Activated T-helper 1 cell treated with anti-CD3 and anti-CD28 coated beads, Interleukin-12 subunit alpha, Interleukin-12 subunit beta, Interleukin-2, Interleukin-4 antibody, amounts not matched to agents 30 ng/mL and 10 ng/mL and 1 ng/mL, durations not matched to agents 14 hours and 24 hours and 36 hours (primary cell): ENCODE data around the gene PITPNM1. TPM values are rescaled to one million over a fixed set of nuclear protein-coding genes. Genes with fewer than 3 reads are reported as not detected.

Experiments used
- DNase-seq: peaks from one replicate; pipeline ENCODE4 v3.0.0; 2021; ENCODE audit warnings: low spot score
- H3K27ac Mint-ChIP-seq: one replicate; pipeline ENCODE4 v1.8.0; 2021; ENCODE audit warnings: mild to moderate bottlenecking, mixed read lengths
- H3K27me3 Mint-ChIP-seq: one replicate; pipeline ENCODE4 v1.8.0; 2022; ENCODE audit warnings: mild to moderate bottlenecking, moderate library complexity, mixed read lengths; ENCODE audit not compliant: insufficient read depth
- H3K36me3 Mint-ChIP-seq: one replicate; pipeline ENCODE4 v1.8.0; 2021; ENCODE audit warnings: low read depth, mixed read lengths
- H3K4me1 Mint-ChIP-seq: one replicate; pipeline ENCODE4 v1.8.0; 2021; ENCODE audit warnings: low read depth, mixed read lengths
- H3K4me3 Mint-ChIP-seq: one replicate; pipeline ENCODE4 v1.8.0; 2021; ENCODE audit warnings: mild to moderate bottlenecking, moderate library complexity, mixed read lengths
- H3K9me3 Mint-ChIP-seq: one replicate; pipeline ENCODE4 v1.8.0; 2021; ENCODE audit warnings: mixed read lengths
- intact Hi-C: fragments of 100-400 bp; cut with micrococcal nuclease; formaldehyde crosslinking; loops from one replicate; pipeline ENCODE4 v1.15.1; 2024
- total RNA-seq: library from RNA; stranded (reverse); gene quantifications from 2 replicates; pipeline ENCODE4 v1.2.3, GENCODE V29; 2022

PITPNM1 gene
- total RNA-seq, 1 donor from 2014 or later: 138 TPM

DNA sequence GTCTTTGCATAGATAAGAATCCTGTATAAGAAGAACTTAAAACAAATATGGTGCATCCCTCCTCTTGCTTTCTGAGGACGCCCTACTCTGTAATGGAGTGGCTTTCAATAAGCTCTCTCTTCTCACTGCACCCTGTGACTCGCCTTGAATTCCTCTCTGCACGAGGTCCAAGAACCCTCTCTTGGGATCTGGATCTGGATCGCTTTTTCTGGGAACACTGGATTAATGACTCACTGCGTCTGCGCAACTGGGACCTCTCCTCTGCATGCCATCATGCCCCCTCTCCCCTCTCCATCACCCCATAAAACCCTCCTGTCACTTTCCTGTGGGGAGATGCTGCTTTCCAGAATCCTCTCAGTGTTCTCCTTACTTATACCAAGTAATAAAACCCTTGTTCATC, 33.1 kb upstream of the PITPNM1 start:
- Mint-ChIP-seq H3K27ac (no peak overlapping the region), H3K27me3 (peaks cover 2% of the 10 kb centered on the region), H3K9me3 (peaks cover 12% of the 10 kb centered on the region), H3K36me3 (no peaks in the 10 kb centered on the region), H3K4me1 (no peaks in the 10 kb centered on the region), H3K4me3 (no peak overlapping the region)
- no peak for DNase-seq
- intact Hi-C loops: no loop called here

DNA sequence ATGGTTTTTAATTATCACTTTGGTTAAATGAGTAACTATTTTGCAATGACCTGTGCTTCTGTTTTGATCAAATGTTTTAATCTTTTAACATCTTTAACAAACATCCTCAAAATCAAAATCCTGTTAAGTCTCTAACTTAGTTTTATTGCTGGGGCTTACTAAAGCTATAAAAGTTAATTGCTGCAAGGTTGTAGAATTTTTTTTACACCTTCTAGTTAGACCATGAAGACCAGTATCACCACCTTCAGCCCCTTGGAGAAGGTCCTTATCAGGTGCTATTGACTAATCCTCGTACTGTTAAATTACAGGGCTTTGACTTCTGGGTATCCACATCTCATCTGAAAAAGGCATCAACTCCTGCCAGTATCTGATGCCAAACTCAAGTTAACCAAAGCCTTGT, 30.4 kb upstream of the PITPNM1 start:
- Mint-ChIP-seq H3K9me3 (peaks cover 23% of the 10 kb centered on the region), H3K36me3 (no peaks in the 10 kb centered on the region), H3K27me3 (peaks cover 3% of the 10 kb centered on the region), H3K4me3 (no peak overlapping the region), H3K4me1 (no peaks in the 10 kb centered on the region), H3K27ac (no peak overlapping the region)
- no peak for DNase-seq
- intact Hi-C loops: no loop called here

DNA sequence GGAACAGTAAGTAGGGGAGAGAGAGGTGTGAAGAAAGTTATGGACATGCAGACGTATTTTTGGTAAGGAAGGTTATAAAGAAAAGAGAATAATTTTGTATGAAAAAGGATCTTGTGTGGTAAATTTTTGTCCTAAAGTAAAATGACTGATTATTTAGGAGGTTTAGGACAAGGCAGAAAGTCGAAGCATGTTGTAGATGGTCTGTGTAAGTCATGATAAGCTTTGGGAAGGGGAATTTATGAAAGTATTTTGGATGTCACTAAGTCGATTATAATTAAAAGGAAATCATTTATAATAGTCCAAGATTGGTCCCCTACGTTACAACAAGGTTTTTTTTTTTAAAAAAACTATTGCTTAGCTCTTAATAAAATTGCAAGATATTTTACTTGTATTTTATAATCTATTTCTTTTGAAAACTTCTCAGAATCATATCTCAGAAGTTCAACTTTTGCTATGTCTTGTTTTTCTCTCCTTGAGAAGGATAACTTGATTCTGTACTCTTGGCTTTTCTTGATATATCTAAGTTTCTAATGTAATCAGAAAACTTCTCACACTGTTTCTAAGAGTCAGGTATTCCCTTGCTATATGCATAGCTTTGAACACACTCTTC, 29.0 kb upstream of the PITPNM1 start:
- peaks cover 6% of the 10 kb centered on the region for H3K27me3 Mint-ChIP-seq
- intact Hi-C loops: no loop called here
- H3K4me3 Mint-ChIP-seq: no peak overlapping the region
- H3K9me3 Mint-ChIP-seq: peaks cover 23% of the 10 kb centered on the region
- no peaks in the 10 kb centered on the region for H3K4me1 Mint-ChIP-seq
- H3K36me3 Mint-ChIP-seq: no peaks in the 10 kb centered on the region
- no peak overlapping the region for H3K27ac Mint-ChIP-seq
- DNase-seq: no peak

DNA sequence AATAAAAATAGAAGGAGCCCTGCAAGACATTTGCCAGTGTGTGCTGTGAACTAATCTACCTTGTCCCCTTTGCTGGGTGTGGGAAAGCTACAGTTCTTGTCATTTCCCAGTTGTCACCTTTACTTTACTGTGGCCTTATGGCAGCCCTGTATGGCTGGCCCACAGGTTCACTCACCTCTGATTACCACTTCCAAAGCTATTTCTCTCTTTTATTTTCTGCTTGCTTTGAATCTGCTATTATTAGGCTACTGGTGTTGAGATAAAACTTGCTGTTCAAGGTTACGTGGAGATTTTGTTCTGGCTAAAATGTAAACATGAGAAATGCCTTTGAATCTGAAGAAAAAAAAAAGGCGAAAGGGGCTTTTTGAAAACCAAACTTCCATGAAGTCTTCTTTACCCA, 27.7 kb upstream of the PITPNM1 start:
- Mint-ChIP-seq H3K9me3 (peaks cover 23% of the 10 kb centered on the region), H3K27ac (no peak overlapping the region), H3K4me3 (no peak overlapping the region), H3K27me3 (peaks cover 6% of the 10 kb centered on the region), H3K36me3 (no peaks in the 10 kb centered on the region), H3K4me1 (no peaks in the 10 kb centered on the region)
- intact Hi-C loops: no loop called here
- DNase-seq: no peak

DNA sequence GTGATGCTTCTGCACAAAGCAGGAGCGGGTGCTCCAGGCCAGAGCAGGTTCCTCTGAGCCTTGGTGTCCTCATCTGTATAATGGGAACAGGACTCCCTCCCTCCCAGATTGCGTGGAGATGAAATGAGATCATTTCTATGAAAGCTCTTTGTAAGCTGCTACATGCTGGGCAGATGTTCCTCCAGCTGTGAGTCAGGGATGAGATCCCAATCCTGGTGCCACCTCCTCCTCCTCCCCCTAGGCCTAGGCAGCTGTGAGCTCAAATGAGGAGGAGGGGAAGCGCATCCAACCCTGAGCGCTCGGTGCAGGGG, 25.1 kb upstream of the PITPNM1 start:
- no peak overlapping the region for H3K4me3 Mint-ChIP-seq
- intact Hi-C loops: no loop called here
- DNase-seq: no peak

DNA sequence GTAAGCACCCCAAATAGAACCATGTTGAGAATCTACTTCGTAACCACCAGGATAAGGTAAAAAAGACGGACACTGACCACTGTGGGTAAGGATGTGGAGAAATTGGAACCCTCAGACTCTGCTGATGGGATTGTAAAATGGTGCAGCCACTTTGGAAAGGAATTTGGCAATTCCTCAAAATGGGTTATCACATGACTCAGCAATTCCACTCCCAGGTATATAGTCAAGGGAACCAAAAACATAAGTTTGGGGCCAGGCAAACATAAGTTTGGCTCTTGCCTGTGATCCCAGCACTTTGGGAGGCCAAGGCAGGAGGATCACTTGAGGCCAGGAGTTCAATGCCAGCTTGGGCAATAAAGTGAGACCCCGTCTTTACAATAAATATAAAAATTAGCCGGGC, 23.2 kb upstream of the PITPNM1 start:
- no peak for DNase-seq
- H3K36me3 Mint-ChIP-seq: no peaks in the 10 kb centered on the region
- peaks cover 11% of the 10 kb centered on the region for H3K9me3 Mint-ChIP-seq
- peaks cover 4% of the 10 kb centered on the region for H3K27me3 Mint-ChIP-seq
- no peak overlapping the region for H3K4me3 Mint-ChIP-seq
- H3K4me1 Mint-ChIP-seq: no peaks in the 10 kb centered on the region
- intact Hi-C loops: no loop called here
- H3K27ac Mint-ChIP-seq: no peak overlapping the region

More for the DNA sequence above, 25.1 kb upstream of the PITPNM1 start:
- Mint-ChIP-seq H3K27me3 (peaks cover 6% of the 10 kb centered on the region), H3K4me1 (no peaks in the 10 kb centered on the region), H3K9me3 (peaks cover 23% of the 10 kb centered on the region), H3K36me3 (no peaks in the 10 kb centered on the region), H3K27ac (no peak overlapping the region)

DNA sequence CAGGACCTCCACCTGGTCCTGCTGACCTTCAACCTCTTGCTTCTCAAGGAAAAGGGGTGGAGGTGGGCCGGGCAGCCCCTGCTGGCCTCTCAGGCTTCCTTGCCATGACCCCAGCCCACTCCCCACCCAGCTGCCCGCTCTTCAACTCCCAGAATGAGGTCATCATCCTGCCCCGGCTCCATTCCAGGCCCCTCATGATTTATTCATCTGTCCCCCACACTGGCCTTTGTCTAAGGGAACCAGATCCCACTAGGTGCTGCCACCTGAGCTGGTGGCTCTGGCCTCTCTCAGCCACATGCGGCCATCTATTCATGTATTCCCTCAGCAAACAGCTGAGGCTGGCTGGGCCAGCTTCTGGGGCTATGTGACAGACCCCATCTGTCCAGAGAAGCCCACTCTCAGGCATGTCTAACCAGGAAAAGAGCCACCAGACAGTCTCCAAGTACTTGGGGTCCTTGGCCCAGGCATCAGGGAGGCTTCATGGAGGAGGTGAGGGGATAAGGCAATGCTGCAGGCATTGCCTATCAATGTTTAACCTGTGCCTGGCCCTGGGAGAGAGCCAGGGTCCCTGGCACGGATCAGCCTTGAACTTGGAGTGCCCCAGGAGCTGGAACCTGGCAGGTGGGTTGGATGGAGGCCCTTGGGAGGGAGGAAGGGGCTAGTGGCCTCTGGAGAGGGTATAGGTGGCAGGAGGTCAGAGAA, 20.3 kb upstream of the PITPNM1 start:
- no peaks in the 10 kb centered on the region for H3K4me1 Mint-ChIP-seq
- H3K9me3 Mint-ChIP-seq: no peaks in the 10 kb centered on the region
- no peak for DNase-seq
- no peak overlapping the region for H3K27ac Mint-ChIP-seq
- no peak overlapping the region for H3K4me3 Mint-ChIP-seq
- H3K27me3 Mint-ChIP-seq: peaks cover 3% of the 10 kb centered on the region
- intact Hi-C loops: no loop called here
- H3K36me3 Mint-ChIP-seq: no peaks in the 10 kb centered on the region

DNA sequence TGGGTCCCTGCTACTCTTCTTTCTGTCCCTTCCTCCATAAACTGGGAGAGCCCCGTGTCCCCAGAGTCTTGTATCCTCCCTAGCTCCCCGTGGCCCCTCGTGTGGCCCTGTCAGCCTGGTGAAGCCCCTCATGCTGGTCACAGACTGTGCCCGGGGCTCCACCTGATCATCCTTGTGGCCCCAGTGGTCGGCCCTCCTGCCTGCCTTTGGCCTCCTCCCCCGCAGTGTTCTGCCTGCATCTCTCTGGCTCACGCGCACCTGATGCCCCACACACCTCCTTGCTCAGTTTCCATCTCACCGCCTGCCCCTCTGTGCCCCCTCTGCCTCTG, 19.3 kb upstream of the PITPNM1 start:
- Mint-ChIP-seq H3K4me1 (no peaks in the 10 kb centered on the region), H3K36me3 (no peaks in the 10 kb centered on the region), H3K9me3 (no peaks in the 10 kb centered on the region), H3K27ac (no peak overlapping the region), H3K4me3 (no peak overlapping the region), H3K27me3 (peaks cover 3% of the 10 kb centered on the region)
- no peak for DNase-seq
- intact Hi-C loops: no loop called here

DNA sequence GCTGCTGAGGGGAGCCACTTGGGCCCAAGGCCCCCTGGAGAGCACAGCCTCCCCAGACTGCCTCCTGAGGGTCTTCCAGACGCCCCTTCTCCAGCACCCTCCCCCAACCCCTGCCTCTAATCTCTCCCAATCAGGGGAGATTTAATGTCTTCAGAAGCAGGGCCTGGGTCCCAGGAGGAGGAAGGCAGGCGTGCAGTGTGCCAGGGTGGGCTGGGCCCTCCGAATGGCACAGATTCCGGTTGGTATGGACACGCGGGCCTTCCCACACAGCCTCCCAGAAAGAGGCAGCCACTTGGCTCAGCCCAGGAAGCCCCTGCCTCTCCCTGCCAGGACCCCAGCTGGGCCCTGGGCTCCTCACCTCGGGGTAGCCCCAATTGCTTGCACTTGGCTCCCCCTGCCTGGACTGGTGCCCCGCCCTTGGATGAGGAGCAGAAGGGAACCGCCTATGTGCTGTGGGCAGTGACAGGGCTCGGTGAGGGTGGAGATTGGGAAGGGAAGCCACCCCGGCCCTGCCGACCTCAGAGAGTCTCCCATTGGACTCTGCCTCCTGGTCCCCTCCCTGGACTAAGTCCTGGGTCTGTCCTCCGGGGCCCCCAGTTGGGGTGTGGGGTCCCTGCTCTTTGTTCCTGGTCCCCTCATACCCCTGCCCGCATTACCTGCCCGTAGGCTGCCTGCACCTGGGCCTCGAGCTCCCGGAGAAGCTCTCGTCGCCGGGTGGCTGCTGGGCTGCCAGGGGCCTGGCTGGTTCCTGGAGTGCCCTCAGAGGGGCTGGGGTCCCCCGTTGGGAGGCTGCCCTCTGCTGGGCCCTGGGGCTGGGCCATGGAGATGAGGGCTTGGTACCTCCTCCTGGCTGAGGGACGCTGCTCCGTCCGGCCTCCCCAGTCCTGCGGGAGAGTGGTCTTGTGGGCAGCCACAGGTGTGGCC, 18.7 kb upstream of the PITPNM1 start:
- Mint-ChIP-seq H3K27me3 (no peaks in the 10 kb centered on the region), H3K9me3 (no peaks in the 10 kb centered on the region), H3K27ac (no peak overlapping the region), H3K4me3 (no peak overlapping the region), H3K36me3 (no peaks in the 10 kb centered on the region), H3K4me1 (no peaks in the 10 kb centered on the region)
- DNase-seq: no peak
- intact Hi-C loops: no loop called here

DNA sequence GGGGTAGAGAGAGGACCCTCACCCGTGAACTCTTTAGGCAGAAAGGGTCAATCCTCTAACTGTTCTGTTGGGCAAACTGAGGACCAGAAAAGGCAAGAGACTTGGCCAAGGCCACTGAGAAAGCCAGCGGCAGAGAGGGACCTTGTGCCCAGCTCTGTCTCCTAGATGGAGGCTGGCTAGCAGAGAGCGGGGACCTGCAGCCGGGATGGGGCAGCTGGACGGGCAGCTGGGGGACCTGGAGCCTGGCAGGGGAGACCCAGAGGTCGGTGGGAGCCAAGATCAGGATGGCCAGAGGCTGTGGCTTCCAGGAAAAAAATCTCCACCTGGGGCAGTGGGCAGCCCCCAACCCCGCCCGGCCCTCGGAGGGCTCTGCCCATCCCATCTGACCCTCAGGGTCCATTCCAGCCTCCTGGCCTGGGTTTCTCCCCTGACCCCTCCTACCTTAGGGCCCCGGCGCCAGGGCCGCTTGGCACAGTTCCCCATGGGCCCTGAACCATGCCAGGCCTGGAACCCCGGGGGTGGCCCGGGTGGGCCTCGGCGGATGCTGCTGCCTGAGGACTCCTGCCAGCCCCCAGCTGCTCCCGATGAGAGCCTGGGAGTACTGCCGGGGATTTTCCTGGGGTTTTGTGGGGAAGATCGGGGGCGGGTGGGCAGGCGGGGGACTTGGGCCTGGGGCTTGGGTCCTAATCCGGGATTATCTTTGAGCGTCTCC, 17.8 kb upstream of the PITPNM1 start, which contains the start of gene CABP2:
TSS of gene CABP2 (minus strand) at position 603 of the 712 bp plus-strand sequence. CDS start at position 483, 120 bp downstream.
- intact Hi-C loops: no loop called here
- no peak for DNase-seq
- Mint-ChIP-seq H3K9me3 (no peaks in the 10 kb centered on the region), H3K4me3 (no peak within 1 kb of the TSS), H3K27me3 (no peaks in the 10 kb centered on the region), H3K36me3 (no peaks in the 10 kb centered on the region), H3K27ac (no peak within 1 kb of the TSS), H3K4me1 (no peaks in the 10 kb centered on the region)

DNA sequence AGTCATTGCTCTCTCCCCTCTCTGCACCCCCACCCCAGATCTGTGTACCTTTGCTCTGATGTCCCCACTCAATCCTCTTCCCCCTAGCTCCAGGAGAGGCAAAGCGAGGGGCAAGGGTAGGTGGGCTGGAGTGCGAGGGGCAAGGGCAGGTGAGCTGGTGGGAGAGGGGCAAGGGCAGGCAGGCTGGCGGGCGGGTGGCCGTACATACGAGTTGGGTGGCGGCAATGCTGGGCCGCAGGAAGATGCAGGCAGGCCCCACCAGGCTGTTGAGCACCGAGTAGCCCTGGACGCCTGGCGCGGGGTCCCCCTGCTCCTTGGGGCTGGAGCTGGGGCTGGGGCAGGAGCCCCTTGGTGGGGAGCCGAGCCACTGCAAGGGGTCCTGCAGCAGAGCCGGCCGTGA, 17.2 kb upstream of the PITPNM1 start:
- no peaks in the 10 kb centered on the region for H3K27me3 Mint-ChIP-seq
- H3K36me3 Mint-ChIP-seq: no peaks in the 10 kb centered on the region
- no peaks in the 10 kb centered on the region for H3K9me3 Mint-ChIP-seq
- H3K27ac Mint-ChIP-seq: no peak overlapping the region
- no peaks in the 10 kb centered on the region for H3K4me1 Mint-ChIP-seq
- DNase-seq: no peak
- H3K4me3 Mint-ChIP-seq: no peak overlapping the region
- intact Hi-C loops: no loop called here

DNA sequence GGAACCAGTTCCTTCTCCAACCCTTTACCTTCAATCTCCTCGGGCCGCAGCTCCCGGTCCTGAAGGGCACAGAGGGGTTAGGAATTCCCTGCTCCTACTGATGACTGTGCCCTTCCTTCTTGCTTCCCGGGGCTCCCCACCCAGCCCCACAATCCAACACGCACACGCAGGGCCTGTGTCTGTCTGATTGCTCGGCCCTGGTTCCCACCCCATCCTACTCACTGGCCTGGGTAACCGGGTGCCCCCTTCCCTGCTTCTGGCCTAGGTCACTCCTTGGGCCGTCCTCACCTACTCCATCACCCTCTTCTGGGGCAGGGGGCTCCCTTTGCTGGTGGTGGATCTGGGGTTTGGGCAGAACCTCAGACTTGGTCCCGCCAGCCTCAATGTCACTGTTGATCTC, 16.8 kb upstream of the PITPNM1 start:
- Mint-ChIP-seq H3K36me3 (no peaks in the 10 kb centered on the region), H3K4me3 (no peak overlapping the region), H3K9me3 (no peaks in the 10 kb centered on the region), H3K27me3 (no peaks in the 10 kb centered on the region), H3K27ac (no peak overlapping the region), H3K4me1 (no peaks in the 10 kb centered on the region)
- intact Hi-C loops: no loop called here
- no peak for DNase-seq
